NB4 (cell line): Measurements from ENCODE around the gene C1orf21.

Experiments
- CTCF ChIP-seq: IDR thresholded peaks from one replicate; pipeline ENCODE4 v1.5.1; 2012; ENCODE audit warnings: low read depth, low read length
- POLR2A ChIP-seq: IDR thresholded peaks from 2 replicates; pipeline ENCODE4 v1.6.1; 2011; ENCODE audit warnings: mild to moderate bottlenecking; ENCODE audit not compliant: insufficient read length; ENCODE audit errors: extremely low read depth

GRCh38 chr1:184395370-184395769 lies 8.5 kb downstream of the C1orf21 start:
- TF ChIP-seq CTCF (no peak), POLR2A (no peak)
